ENCODE results near the gene AP1B1. TPM values are rescaled to one million over a fixed set of nuclear protein-coding genes. Genes with fewer than 3 reads are reported as not detected.

AP1B1 gene
- total and polyA plus RNA-seq, 2 of the 8 experiments (the other 6 are each of a cell fraction or from before 2014, with no cell fraction given), result 64.2 to 86.8 TPM

DNA sequence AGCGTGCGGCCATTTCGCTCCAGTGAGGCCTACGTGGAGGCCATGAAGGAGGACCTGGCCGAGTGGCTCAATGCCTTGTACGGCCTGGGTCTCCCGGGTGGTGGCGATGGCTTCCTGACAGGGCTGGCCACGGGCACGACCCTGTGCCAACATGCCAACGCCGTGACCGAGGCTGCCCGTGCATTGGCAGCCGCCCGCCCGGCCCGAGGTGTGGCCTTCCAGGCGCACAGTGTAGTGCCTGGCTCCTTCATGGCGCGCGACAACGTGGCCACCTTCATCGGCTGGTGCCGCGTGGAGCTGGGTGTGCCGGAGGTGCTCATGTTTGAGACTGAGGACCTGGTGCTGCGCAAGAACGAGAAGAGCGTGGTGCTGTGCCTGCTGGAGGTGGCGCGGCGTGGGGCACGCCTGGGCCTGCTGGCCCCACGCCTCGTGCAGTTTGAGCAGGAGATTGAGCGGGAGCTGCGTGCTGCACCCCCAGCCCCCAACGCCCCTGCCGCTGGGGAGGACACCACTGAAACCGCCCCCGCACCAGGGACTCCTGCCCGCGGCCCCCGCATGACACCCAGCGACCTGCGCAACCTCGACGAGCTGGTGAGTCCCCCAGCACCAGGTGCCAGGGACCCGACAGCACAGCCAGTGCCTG lies 80.1 kb downstream of the AP1B1 start (continued):
- TF ChIP-seq SIX5 (IDR thresholded peaks at IDR 0.05; ENCODE audit: low read depth, low read length), result no peak
- TF ChIP-seq, protein P1, sequence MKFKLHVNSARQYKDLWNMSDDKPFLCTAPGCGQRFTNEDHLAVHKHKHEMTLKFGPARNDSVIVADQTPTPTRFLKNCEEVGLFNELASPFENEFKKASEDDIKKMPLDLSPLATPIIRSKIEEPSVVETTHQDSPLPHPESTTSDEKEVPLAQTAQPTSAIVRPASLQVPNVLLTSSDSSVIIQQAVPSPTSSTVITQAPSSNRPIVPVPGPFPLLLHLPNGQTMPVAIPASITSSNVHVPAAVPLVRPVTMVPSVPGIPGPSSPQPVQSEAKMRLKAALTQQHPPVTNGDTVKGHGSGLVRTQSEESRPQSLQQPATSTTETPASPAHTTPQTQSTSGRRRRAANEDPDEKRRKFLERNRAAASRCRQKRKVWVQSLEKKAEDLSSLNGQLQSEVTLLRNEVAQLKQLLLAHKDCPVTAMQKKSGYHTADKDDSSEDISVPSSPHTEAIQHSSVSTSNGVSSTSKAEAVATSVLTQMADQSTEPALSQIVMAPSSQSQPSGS (IDR thresholded peaks at IDR 0.05; ENCODE audit: low read length), result no peak
- TF ChIP-seq CHD2 (IDR thresholded peaks at IDR 0.05; ENCODE audit: low read length), result no peak
- TF ChIP-seq ASH2L (IDR thresholded peaks at IDR 0.05; ENCODE audit: low read length), result no peak
- TF ChIP-seq, protein P2, sequence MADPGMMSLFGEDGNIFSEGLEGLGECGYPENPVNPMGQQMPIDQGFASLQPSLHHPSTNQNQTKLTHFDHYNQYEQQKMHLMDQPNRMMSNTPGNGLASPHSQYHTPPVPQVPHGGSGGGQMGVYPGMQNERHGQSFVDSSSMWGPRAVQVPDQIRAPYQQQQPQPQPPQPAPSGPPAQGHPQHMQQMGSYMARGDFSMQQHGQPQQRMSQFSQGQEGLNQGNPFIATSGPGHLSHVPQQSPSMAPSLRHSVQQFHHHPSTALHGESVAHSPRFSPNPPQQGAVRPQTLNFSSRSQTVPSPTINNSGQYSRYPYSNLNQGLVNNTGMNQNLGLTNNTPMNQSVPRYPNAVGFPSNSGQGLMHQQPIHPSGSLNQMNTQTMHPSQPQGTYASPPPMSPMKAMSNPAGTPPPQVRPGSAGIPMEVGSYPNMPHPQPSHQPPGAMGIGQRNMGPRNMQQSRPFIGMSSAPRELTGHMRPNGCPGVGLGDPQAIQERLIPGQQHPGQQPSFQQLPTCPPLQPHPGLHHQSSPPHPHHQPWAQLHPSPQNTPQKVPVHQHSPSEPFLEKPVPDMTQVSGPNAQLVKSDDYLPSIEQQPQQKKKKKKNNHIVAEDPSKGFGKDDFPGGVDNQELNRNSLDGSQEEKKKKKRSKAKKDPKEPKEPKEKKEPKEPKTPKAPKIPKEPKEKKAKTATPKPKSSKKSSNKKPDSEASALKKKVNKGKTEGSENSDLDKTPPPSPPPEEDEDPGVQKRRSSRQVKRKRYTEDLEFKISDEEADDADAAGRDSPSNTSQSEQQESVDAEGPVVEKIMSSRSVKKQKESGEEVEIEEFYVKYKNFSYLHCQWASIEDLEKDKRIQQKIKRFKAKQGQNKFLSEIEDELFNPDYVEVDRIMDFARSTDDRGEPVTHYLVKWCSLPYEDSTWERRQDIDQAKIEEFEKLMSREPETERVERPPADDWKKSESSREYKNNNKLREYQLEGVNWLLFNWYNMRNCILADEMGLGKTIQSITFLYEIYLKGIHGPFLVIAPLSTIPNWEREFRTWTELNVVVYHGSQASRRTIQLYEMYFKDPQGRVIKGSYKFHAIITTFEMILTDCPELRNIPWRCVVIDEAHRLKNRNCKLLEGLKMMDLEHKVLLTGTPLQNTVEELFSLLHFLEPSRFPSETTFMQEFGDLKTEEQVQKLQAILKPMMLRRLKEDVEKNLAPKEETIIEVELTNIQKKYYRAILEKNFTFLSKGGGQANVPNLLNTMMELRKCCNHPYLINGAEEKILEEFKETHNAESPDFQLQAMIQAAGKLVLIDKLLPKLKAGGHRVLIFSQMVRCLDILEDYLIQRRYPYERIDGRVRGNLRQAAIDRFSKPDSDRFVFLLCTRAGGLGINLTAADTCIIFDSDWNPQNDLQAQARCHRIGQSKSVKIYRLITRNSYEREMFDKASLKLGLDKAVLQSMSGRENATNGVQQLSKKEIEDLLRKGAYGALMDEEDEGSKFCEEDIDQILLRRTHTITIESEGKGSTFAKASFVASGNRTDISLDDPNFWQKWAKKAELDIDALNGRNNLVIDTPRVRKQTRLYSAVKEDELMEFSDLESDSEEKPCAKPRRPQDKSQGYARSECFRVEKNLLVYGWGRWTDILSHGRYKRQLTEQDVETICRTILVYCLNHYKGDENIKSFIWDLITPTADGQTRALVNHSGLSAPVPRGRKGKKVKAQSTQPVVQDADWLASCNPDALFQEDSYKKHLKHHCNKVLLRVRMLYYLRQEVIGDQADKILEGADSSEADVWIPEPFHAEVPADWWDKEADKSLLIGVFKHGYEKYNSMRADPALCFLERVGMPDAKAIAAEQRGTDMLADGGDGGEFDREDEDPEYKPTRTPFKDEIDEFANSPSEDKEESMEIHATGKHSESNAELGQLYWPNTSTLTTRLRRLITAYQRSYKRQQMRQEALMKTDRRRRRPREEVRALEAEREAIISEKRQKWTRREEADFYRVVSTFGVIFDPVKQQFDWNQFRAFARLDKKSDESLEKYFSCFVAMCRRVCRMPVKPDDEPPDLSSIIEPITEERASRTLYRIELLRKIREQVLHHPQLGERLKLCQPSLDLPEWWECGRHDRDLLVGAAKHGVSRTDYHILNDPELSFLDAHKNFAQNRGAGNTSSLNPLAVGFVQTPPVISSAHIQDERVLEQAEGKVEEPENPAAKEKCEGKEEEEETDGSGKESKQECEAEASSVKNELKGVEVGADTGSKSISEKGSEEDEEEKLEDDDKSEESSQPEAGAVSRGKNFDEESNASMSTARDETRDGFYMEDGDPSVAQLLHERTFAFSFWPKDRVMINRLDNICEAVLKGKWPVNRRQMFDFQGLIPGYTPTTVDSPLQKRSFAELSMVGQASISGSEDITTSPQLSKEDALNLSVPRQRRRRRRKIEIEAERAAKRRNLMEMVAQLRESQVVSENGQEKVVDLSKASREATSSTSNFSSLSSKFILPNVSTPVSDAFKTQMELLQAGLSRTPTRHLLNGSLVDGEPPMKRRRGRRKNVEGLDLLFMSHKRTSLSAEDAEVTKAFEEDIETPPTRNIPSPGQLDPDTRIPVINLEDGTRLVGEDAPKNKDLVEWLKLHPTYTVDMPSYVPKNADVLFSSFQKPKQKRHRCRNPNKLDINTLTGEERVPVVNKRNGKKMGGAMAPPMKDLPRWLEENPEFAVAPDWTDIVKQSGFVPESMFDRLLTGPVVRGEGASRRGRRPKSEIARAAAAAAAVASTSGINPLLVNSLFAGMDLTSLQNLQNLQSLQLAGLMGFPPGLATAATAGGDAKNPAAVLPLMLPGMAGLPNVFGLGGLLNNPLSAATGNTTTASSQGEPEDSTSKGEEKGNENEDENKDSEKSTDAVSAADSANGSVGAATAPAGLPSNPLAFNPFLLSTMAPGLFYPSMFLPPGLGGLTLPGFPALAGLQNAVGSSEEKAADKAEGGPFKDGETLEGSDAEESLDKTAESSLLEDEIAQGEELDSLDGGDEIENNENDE (IDR thresholded peaks at IDR 0.05; ENCODE audit: insufficient replicate concordance, low read length), result no peak
- TF ChIP-seq, protein P3, sequence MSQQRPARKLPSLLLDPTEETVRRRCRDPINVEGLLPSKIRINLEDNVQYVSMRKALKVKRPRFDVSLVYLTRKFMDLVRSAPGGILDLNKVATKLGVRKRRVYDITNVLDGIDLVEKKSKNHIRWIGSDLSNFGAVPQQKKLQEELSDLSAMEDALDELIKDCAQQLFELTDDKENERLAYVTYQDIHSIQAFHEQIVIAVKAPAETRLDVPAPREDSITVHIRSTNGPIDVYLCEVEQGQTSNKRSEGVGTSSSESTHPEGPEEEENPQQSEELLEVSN (IDR thresholded peaks at IDR 0.05), result no peak

Data from H1 (cell line).